ENCODE results near the gene ARL6IP5.

DNA sequence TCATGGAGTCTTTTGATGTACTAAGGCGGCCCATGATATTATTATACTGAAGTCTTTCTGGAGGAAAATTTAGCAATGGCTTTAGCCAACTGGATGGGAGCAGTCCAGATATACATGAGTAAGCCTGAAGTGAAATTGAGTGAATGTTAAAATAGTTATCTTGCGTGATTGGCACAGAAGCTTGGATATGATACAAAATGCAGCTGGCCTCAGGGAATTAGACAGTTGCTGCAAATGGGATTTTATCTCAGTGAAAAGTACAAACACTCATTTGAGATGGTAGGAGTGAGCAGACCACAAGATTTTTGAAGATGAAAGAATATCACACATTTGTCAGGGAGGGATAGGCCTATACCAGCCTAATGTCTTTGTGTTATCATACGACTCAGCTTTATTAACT, 28.8 kb downstream of the ARL6IP5 start:
- no peak for TF ChIP-seq POLR2A (IDR thresholded peaks at IDR 0.05)
- TF ChIP-seq, protein P1, sequence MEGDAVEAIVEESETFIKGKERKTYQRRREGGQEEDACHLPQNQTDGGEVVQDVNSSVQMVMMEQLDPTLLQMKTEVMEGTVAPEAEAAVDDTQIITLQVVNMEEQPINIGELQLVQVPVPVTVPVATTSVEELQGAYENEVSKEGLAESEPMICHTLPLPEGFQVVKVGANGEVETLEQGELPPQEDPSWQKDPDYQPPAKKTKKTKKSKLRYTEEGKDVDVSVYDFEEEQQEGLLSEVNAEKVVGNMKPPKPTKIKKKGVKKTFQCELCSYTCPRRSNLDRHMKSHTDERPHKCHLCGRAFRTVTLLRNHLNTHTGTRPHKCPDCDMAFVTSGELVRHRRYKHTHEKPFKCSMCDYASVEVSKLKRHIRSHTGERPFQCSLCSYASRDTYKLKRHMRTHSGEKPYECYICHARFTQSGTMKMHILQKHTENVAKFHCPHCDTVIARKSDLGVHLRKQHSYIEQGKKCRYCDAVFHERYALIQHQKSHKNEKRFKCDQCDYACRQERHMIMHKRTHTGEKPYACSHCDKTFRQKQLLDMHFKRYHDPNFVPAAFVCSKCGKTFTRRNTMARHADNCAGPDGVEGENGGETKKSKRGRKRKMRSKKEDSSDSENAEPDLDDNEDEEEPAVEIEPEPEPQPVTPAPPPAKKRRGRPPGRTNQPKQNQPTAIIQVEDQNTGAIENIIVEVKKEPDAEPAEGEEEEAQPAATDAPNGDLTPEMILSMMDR (IDR thresholded peaks at IDR 0.05), result no peak

All from adrenal gland (tissue), 5 donors.